GM10266 (cell line): Measurements from ENCODE around the gene FADS6.
"Not testable (repeated sequence)": the region's sequence is repeated elsewhere in the genome, so short reads cannot be mapped to it uniquely, and the experiment has no call there.

ENCODE experiments used
- DNase-seq: peaks from one replicate; pipeline ENCODE4 v3.0.0; 2012; ENCODE audit errors: extremely low spot score
- TF ChIP-seq, protein P1 (sequence below): IDR thresholded peaks from 2 replicates; pipeline ENCODE4 v1.5.1; 2012; ENCODE audit warnings: mild to moderate bottlenecking, low read depth; ENCODE audit not compliant: control insufficient read depth, insufficient read depth; ENCODE audit errors: missing control alignments

The FADS6 gene

DNA sequence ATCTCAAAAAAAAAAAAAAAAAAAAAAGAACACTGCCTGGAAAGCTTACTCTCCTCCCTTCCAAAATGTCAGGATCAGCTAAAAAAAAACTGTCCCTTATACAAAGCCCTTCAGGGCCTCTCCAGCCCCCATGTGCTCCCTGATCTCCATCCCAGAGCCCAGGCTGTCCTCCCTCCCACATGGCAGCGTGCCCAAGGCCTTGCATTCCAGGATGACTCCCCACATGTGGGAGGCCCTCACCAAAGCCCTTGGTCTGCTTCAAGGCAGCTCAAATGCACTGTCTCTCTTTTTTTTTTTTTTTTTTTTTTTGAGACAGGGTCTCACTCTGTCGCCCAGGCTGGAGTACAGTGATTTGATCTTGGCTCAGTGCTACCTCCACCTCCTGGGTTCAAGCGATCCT is 22.9 kb downstream of the FADS6 start:
- no peak for DNase-seq
- TF ChIP-seq, protein P1, sequence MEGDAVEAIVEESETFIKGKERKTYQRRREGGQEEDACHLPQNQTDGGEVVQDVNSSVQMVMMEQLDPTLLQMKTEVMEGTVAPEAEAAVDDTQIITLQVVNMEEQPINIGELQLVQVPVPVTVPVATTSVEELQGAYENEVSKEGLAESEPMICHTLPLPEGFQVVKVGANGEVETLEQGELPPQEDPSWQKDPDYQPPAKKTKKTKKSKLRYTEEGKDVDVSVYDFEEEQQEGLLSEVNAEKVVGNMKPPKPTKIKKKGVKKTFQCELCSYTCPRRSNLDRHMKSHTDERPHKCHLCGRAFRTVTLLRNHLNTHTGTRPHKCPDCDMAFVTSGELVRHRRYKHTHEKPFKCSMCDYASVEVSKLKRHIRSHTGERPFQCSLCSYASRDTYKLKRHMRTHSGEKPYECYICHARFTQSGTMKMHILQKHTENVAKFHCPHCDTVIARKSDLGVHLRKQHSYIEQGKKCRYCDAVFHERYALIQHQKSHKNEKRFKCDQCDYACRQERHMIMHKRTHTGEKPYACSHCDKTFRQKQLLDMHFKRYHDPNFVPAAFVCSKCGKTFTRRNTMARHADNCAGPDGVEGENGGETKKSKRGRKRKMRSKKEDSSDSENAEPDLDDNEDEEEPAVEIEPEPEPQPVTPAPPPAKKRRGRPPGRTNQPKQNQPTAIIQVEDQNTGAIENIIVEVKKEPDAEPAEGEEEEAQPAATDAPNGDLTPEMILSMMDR = no peak

DNA sequence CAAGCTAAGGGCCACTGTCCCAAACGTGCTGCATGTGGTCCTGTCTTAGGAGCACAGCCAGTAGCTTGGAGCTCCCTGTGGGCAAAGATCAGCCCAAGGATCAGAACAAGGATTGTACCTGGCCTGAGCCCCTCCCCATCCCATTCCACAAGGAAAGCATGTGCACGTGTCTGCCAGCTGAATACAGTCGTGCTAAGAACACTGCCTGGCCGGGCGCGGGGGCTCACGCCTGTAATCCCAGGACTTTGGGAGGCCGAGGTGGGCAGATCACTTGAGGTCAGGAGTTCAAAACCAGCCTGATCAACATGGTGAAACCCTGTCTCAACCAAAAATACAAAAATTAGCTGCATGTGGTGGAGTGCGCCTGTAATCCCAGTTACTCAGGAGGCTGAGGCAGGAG is 23.4 kb downstream of the FADS6 start:
- DNase-seq = not testable (repeated sequence)

DNA sequence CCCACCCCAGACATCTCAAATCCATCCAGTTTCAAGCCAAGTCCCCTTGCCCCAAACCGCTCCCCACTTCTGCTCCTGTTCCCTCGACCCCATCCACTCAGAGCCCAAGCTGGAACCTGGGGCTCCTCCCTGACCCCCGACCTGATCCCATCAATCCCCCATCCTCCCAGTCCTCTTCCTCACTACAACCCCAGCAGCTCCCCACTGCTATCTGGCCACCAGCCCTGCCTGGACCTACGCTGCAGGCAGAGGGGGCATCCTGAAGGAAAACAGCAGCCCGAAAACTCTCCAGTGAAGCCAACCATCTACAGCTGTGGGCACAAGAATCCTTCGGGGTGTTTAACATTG is 24.6 kb downstream of the FADS6 start:
- DNase-seq = no peak
- TF ChIP-seq, protein P1 = no peak

DNA sequence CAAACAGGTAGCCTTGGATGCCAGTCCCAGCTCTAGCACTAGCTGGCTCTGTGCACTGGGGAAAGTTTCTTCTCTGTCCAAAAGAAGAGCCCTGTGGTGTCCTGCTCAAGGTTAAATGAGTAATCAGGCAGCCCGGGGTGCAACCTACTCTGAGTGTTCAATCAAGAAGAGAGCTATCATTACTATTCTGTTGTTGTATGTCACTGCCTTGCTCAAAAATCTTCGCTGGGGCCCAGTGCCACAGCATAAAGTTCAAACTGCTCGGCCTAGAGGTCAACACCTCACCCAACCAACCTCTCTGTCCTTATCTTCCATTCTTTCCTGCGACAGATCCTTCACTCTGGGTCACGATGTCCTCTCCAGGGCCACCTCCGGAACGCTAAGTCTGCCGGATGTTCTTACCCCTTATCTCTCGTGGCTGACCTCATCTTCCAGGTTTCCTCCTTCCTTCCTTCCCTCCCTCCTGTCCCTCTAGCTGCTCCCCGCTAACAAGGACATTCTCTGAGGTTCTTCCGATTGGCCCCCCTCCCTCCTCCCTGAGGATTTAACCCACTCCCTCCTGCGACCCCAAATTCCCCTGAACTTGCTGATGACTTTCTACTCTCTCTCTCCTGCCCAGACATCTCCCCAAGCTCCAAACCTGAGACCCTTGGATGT is 25.1 kb downstream of the FADS6 start:
- DNase-seq = no peak

DNA sequence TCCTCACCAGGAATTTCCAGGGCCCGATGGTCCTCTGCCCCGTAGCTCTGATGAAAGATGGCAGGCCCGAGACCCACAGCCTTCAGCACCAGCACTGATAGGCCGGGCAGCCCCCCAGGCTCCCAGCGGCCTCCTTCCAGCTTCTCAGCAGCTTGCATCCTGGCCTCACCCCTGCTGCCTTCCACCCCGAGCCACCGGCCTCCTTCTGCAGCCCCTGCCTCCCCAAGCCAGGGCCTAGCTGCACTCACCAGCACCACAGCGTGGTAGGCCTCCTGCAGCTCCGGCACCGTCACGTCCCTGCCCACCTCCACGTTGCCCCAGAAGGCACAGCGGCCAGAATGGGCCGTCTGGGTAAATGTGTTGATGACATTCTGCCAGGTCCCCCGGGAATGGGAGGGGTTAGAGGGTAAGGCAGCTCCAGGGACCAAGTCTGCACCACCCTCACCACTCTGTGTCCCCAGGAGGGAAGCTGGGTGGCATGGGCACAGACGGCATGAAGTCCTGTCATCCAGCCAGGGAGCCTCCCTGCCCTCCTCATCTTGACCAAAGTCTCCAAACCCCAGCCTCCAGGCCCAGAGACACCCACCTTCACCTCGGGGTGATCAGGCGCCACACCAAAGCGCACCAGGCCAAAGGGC is 27.1 kb downstream of the FADS6 start:
- DNase-seq = no peak

More for the DNA sequence above, 25.1 kb downstream of the FADS6 start:
- TF ChIP-seq, protein P1 = no peak

DNA sequence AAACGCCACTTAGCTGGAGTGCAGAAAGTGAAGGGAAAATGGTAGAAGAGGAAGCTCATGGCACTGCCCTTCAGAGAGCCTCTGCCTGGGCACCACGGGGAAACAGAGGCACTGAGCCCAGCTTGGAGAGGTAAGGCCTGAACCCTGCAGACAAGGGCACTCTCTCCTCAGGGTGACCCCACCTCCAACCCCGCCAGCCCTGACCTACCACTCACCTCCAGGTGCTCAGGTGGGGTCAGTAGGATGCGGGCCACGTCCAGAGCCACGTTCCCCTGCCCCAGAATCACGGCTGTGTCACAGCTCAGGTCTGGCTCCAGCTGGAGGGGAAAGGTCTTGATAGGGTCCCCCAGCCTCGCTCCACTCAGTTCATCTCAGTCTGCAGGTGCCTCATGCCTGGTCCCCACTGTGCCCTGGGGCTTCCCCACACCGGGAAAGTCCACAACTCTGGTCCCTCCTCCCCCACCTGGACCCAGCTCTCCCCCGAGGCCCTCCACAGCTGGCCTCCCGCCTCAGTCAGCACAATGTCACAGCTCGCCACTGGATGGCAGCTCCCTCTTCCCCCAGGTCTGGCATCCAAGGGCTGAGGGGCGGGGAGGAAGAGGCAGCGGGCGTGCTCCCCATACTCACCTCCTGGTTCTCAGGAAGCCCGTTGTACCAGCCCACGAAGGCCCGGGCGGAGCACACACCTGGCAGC is 27.8 kb downstream of the FADS6 start:
- DNase-seq = no peak
- TF ChIP-seq, protein P1 = no peak

More for the DNA sequence above, 27.1 kb downstream of the FADS6 start:
- TF ChIP-seq, protein P1 = no peak

DNA sequence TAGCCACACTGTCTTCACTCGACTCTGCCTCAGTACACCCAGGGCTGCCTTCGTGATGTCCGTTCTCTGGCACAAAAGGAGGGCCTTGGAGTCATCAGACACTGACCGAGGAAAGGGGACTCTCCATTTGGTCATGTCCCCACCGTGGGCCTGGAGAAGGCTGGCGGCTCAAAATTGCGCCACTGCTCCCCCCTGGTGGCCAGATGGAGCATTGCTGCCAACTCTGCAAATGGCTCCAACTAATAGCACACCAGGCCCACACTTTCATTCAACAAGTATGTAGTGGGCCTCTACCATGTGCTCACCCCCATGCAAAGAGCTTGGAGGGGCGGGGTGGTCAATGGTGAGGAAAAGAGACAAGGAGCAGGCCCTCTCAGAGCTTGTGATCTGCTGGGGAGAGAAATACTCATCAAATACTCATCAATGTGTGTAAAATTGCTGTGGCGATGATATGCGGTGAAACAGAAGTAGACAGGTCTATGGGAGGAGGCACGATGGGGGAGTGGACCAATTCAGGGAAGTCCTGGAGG is 28.5 kb downstream of the FADS6 start:
- DNase-seq = peak; percentile 87

More for the DNA sequence above, 28.5 kb downstream of the FADS6 start:
- TF ChIP-seq, protein P1 = peak; percentile 98
